LHCN-M2 (cell line): ENCODE measurements around the gene OR1L8. TPM values are rescaled to one million over a fixed set of nuclear protein-coding genes. Genes with fewer than 3 reads are reported as not detected.

Source experiments
- DNase-seq: peaks from one replicate; pipeline ENCODE4 v3.0.0-alpha.2; 2012; ENCODE audit warnings: low read depth
- total RNA-seq: library from RNA; depleted of rRNA; stranded (reverse); fragments of >200 nt; gene quantifications from 2 replicates; pipeline ENCODE4 v1.2.3, GENCODE V29; 2014; rRNA removed

OR1L8 gene
- total RNA-seq, 1 experiment from 2014 or later, result not detected

DNA sequence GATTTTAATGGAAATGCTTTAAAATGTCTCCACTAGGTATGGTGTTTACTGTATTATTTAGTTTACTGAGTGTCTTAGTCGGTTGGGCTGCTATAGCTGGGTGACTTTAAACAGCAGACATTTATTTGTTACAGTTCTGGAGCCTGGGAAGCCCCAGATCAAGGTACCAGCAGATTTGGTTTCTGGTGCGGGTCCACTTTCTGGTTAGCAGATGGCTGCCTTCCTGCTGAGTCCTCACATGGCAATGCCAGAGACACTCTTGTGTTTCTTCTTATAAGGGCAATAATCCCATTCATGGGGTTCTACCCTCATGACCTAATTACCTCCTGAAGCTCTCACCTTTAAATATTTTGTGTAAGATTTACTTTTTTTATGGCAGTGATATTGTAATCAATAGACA, 65.0 kb downstream of the OR1L8 start:
- DNase-seq, result no peak

Other genes with a start within 250 kb of the OR1L8 start
- 1.7 TPM in 2 replicates for gene PTGS1, start 212.4 kb downstream of the OR1L8 start, total RNA-seq
- not detected in 2 replicates for gene OR1J1, start 105.5 kb downstream of the OR1L8 start, total RNA-seq
- not detected in 2 replicates for gene OR1J2, start 72.6 kb downstream of the OR1L8 start, total RNA-seq
- gene OR1J4, start 64.2 kb downstream of the OR1L8 start, total RNA-seq, result not detected in 2 replicates
- gene OR1N1, start 56.1 kb downstream of the OR1L8 start, total RNA-seq, result not detected in 2 replicates
- gene OR1N2, start 30.3 kb downstream of the OR1L8 start, total RNA-seq, result not detected in 2 replicates
- gene OR1Q1, start 31.4 kb upstream of the OR1L8 start, total RNA-seq, result not detected in 2 replicates
- not detected in 2 replicates for gene OR1B1, start 74.2 kb upstream of the OR1L8 start, total RNA-seq
- not detected in 2 replicates for gene OR1L1, start 78.3 kb upstream of the OR1L8 start, total RNA-seq
- gene OR1L3, start 91.7 kb upstream of the OR1L8 start, total RNA-seq, result not detected in 2 replicates
- not detected in 2 replicates for gene OR1L4, start 140.6 kb upstream of the OR1L8 start, total RNA-seq
- gene OR1L6, start 158.9 kb upstream of the OR1L8 start, total RNA-seq, result not detected in 2 replicates
- not detected in 2 replicates for gene OR5C1, start 205.5 kb upstream of the OR1L8 start, total RNA-seq
- not detected in 2 replicates for gene OR1K1, start 216.7 kb upstream of the OR1L8 start, total RNA-seq
- gene PDCL, start 245.2 kb upstream of the OR1L8 start, total RNA-seq, result 21.1 and 25.3 TPM in 2 replicates